HuH-7 (cell line): ENCODE measurements around the gene STK33.
"Not testable (repeated sequence)": the region's sequence is repeated elsewhere in the genome, so short reads cannot be mapped to it uniquely, and the experiment has no call there.

Source experiments
- DNase-seq: peaks from one replicate; pipeline ENCODE4 v3.0.0; 2011; ENCODE audit warnings: low spot score

The STK33 gene

GRCh38 chr11:8543278-8543677 is 50.8 kb downstream of the STK33 start:
- DNase-seq, result no peak

GRCh38 chr11:8541448-8541847 is 52.6 kb downstream of the STK33 start:
- DNase-seq, result no peak

GRCh38 chr11:8533332-8533731 is 60.7 kb downstream of the STK33 start:
- DNase-seq, result no peak

- DNase-seq, result no peak
These were observed 61.6 kb downstream of the STK33 start for GRCh38 chr11:8532475-8532874.

GRCh38 chr11:8531982-8532381 is 62.0 kb downstream of the STK33 start:
- no peak for DNase-seq

- DNase-seq, result no peak
These were observed 62.7 kb downstream of the STK33 start for GRCh38 chr11:8531312-8531711.

GRCh38 chr11:8527939-8528338 is 66.1 kb downstream of the STK33 start:
- no peak for DNase-seq

- no peak for DNase-seq
These were observed 70.6 kb downstream of the STK33 start for GRCh38 chr11:8523396-8523795.

- no peak for DNase-seq
These were observed 81.5 kb downstream of the STK33 start for GRCh38 chr11:8512547-8512946.

GRCh38 chr11:8503910-8504364 is 90.1 kb downstream of the STK33 start:
- no peak for DNase-seq

- no peak for DNase-seq
These were observed 92.2 kb downstream of the STK33 start for GRCh38 chr11:8501836-8502235.

- DNase-seq, result no peak
These were observed 105.6 kb downstream of the STK33 start for GRCh38 chr11:8488395-8488794.

GRCh38 chr11:8487261-8487660 is 106.8 kb downstream of the STK33 start:
- no peak for DNase-seq

GRCh38 chr11:8484251-8484650 is 109.8 kb downstream of the STK33 start:
- DNase-seq, result no peak

GRCh38 chr11:8480858-8481257 is 113.2 kb downstream of the STK33 start:
- no peak for DNase-seq

GRCh38 chr11:8477680-8478079 is 116.3 kb downstream of the STK33 start:
- no peak for DNase-seq

- no peak for DNase-seq
These were observed 116.9 kb downstream of the STK33 start for GRCh38 chr11:8477151-8477550.

GRCh38 chr11:8467806-8468205 is 126.2 kb downstream of the STK33 start:
- DNase-seq, result not testable (repeated sequence)

- not testable (repeated sequence) for DNase-seq
These were observed 126.7 kb downstream of the STK33 start for GRCh38 chr11:8467356-8467755.

- DNase-seq, result not testable (repeated sequence)
These were observed 127.1 kb downstream of the STK33 start for GRCh38 chr11:8466884-8467283.

- no peak for DNase-seq
These were observed 134.2 kb downstream of the STK33 start for GRCh38 chr11:8459711-8460399.

- no peak for DNase-seq
These were observed 151.7 kb downstream of the STK33 start for GRCh38 chr11:8442301-8442700.

- no peak for DNase-seq
These were observed 153.4 kb downstream of the STK33 start for GRCh38 chr11:8440649-8441048.

GRCh38 chr11:8429483-8429882 is 164.5 kb downstream of the STK33 start:
- DNase-seq, result no peak
